Astrocyte (in vitro differentiated cells and primary cell): Measurements from ENCODE around the gene NPAS3. TPM values are rescaled to one million over a fixed set of nuclear protein-coding genes. Genes with fewer than 3 reads are reported as not detected.

Experiments
- DNase-seq: peaks from one replicate; pipeline ENCODE4 v3.0.0-alpha.2; 2010; ENCODE audit warnings: low read depth
- FAIRE-seq: peaks from 2 replicates; lab custom pipeline; 2011; peaks lifted over from hg19 to GRCh38; lab: Jason Lieb, UNC
- H2AFZ ChIP-seq: 2 replicates; pipeline ENCODE4 v1.6.0; 2012; ENCODE audit warnings: low read depth, low read length, inconsistent platforms
- H3K27ac ChIP-seq: 2 replicates; pipeline ENCODE4 v1.5.1; 2011; ENCODE audit warnings: low read depth, low read length, inconsistent platforms
- H3K27me3 ChIP-seq: 2 replicates; pipeline ENCODE4 v1.6.0; 2011; ENCODE audit warnings: low read length, inconsistent platforms; ENCODE audit not compliant: insufficient read depth
- H3K36me3 ChIP-seq: 2 replicates; pipeline ENCODE4 v1.5.1; 2011; ENCODE audit warnings: low read length, inconsistent platforms; ENCODE audit not compliant: insufficient read depth
- H3K4me1 ChIP-seq: 2 replicates; pipeline ENCODE4 v1.5.1; 2011; ENCODE audit warnings: low read length, inconsistent platforms; ENCODE audit not compliant: insufficient read depth
- H3K4me2 ChIP-seq: 2 replicates; pipeline ENCODE4 v1.6.0; 2012; ENCODE audit warnings: low read length, inconsistent platforms
- H3K4me3 ChIP-seq: 2 replicates; pipeline ENCODE4 v1.5.1; 2011; ENCODE audit warnings: low read depth, mild to moderate bottlenecking, low read length, inconsistent platforms; ENCODE audit not compliant: insufficient read depth
- H3K79me2 ChIP-seq: 2 replicates; pipeline ENCODE4 v1.6.0; 2012; ENCODE audit warnings: mild to moderate bottlenecking, low read length, inconsistent platforms; ENCODE audit not compliant: insufficient read depth
- H3K9ac ChIP-seq: 2 replicates; pipeline ENCODE4 v1.6.0; 2012; ENCODE audit warnings: mild to moderate bottlenecking, low read length, inconsistent platforms
- H3K9me3 ChIP-seq: 2 replicates; pipeline ENCODE4 v1.5.1; 2012; ENCODE audit warnings: low read depth, mild to moderate bottlenecking, low read length, inconsistent platforms; ENCODE audit not compliant: insufficient read depth
- H4K20me1 ChIP-seq: 2 replicates; pipeline ENCODE4 v1.6.0; 2012; ENCODE audit warnings: low read length, inconsistent platforms; ENCODE audit not compliant: insufficient read depth
- H3K27ac Mint-ChIP-seq: one replicate; pipeline ENCODE4 v1.8.0; 2021; ENCODE audit warnings: mild to moderate bottlenecking, mixed read lengths; ENCODE audit not compliant: unreplicated experiment
- H3K27me3 Mint-ChIP-seq: one replicate; pipeline ENCODE4 v1.8.0; 2021; ENCODE audit warnings: low read depth, mixed read lengths; ENCODE audit not compliant: unreplicated experiment
- H3K36me3 Mint-ChIP-seq: one replicate; pipeline ENCODE4 v1.8.0; 2021; ENCODE audit warnings: low read depth, mixed read lengths; ENCODE audit not compliant: unreplicated experiment
- H3K4me1 Mint-ChIP-seq: one replicate; pipeline ENCODE4 v1.8.0; 2021; ENCODE audit warnings: low read depth, mixed read lengths; ENCODE audit not compliant: unreplicated experiment
- H3K4me3 Mint-ChIP-seq: one replicate; pipeline ENCODE4 v1.8.0; 2021; ENCODE audit warnings: mild to moderate bottlenecking, moderate library complexity, mixed read lengths; ENCODE audit not compliant: unreplicated experiment
- H3K9me3 Mint-ChIP-seq: one replicate; pipeline ENCODE4 v1.8.0; 2021; ENCODE audit warnings: mild to moderate bottlenecking, mixed read lengths; ENCODE audit not compliant: unreplicated experiment
- CTCF ChIP-seq: IDR thresholded peaks from 2 replicates; pipeline ENCODE4 v1.5.1; 2011; ENCODE audit warnings: low read depth, mild to moderate bottlenecking, inconsistent platforms, low read length, moderate library complexity; ENCODE audit not compliant: insufficient read depth
- EZH2 ChIP-seq: IDR thresholded peaks from 2 replicates; pipeline ENCODE4 v1.6.1; 2012; ENCODE audit warnings: mild to moderate bottlenecking, low read length, inconsistent platforms; ENCODE audit not compliant: insufficient read depth
- total RNA-seq: library from RNA; stranded (reverse); gene quantifications from 2 replicates; pipeline ENCODE4 v1.2.1, GENCODE V29; 2021

The NPAS3 gene
- total RNA-seq, 1 donor from 2014 or later: 2.6 TPM

- FAIRE-seq (no peak), DNase-seq (no peak)
- Histone ChIP-seq H3K9ac (no peak overlapping the region), H3K36me3 (no peaks in the 10 kb centered on the region), H3K27me3 (no peaks in the 10 kb centered on the region), H3K27ac (no peak overlapping the region), H3K4me2 (no peak overlapping the region), H3K9me3 (no peaks in the 10 kb centered on the region), H3K4me1 (no peaks in the 10 kb centered on the region), H4K20me1 (no peaks in the 10 kb centered on the region), H3K4me3 (no peak overlapping the region), H2AFZ (no peak overlapping the region), H3K79me2 (no peaks in the 10 kb centered on the region)
- H3K4me1 Mint-ChIP-seq: no peaks in the 10 kb centered on the region
- TF ChIP-seq EZH2 (no peak), CTCF (no peak)
- peaks cover 3% of the 10 kb centered on the region for H3K36me3 Mint-ChIP-seq
- no peak overlapping the region for H3K27ac Mint-ChIP-seq
- H3K4me3 Mint-ChIP-seq: no peak overlapping the region
- peaks cover 10% of the 10 kb centered on the region for H3K9me3 Mint-ChIP-seq
- H3K27me3 Mint-ChIP-seq: peaks cover 3% of the 10 kb centered on the region
Measured at GRCh38 chr14:33492491-33492890, 553.8 kb downstream of the NPAS3 start.

GRCh38 chr14:33493266-33493665 is 554.6 kb downstream of the NPAS3 start:
- DNase-seq (no peak), FAIRE-seq (no peak)
- no peak overlapping the region for H3K9ac ChIP-seq
- Mint-ChIP-seq H3K4me3 (no peak overlapping the region), H3K27ac (no peak overlapping the region), H3K27me3 (no peaks in the 10 kb centered on the region), H3K9me3 (peaks cover 10% of the 10 kb centered on the region), H3K4me1 (no peaks in the 10 kb centered on the region), H3K36me3 (peaks cover 3% of the 10 kb centered on the region)
- H3K36me3 ChIP-seq: no peaks in the 10 kb centered on the region
- no peak overlapping the region for H3K4me3 ChIP-seq
- H3K4me2 ChIP-seq: no peak overlapping the region
- H4K20me1 ChIP-seq: no peaks in the 10 kb centered on the region
- H2AFZ ChIP-seq: no peak overlapping the region
- TF ChIP-seq EZH2: no peak
- no peak for TF ChIP-seq CTCF
- no peaks in the 10 kb centered on the region for H3K79me2 ChIP-seq
- H3K4me1 ChIP-seq: no peaks in the 10 kb centered on the region
- H3K27ac ChIP-seq: no peak overlapping the region
- no peaks in the 10 kb centered on the region for H3K27me3 ChIP-seq
- H3K9me3 ChIP-seq: no peaks in the 10 kb centered on the region

GRCh38 chr14:33493990-33494389 is 555.3 kb downstream of the NPAS3 start:
- Histone ChIP-seq H3K27ac (no peak overlapping the region), H3K79me2 (no peaks in the 10 kb centered on the region), H3K9me3 (no peaks in the 10 kb centered on the region), H3K4me2 (no peak overlapping the region), H4K20me1 (no peaks in the 10 kb centered on the region), H3K4me3 (no peak overlapping the region), H3K9ac (no peak overlapping the region), H3K36me3 (no peaks in the 10 kb centered on the region), H2AFZ (no peak overlapping the region), H3K4me1 (no peaks in the 10 kb centered on the region), H3K27me3 (no peaks in the 10 kb centered on the region)
- TF ChIP-seq CTCF: no peak
- TF ChIP-seq EZH2: no peak
- Mint-ChIP-seq H3K9me3 (peaks cover 10% of the 10 kb centered on the region), H3K4me3 (no peak overlapping the region), H3K36me3 (peaks cover 3% of the 10 kb centered on the region), H3K4me1 (no peaks in the 10 kb centered on the region), H3K27me3 (no peaks in the 10 kb centered on the region), H3K27ac (no peak overlapping the region)
- no peak for FAIRE-seq
- no peak for DNase-seq
